PC-3 (cell line): ENCODE measurements around the gene DNASE1L2. TPM values are rescaled to one million over a fixed set of nuclear protein-coding genes. Genes with fewer than 3 reads are reported as not detected.

ENCODE experiments used
- ATAC-seq: fragments of 200-7000 bp; cut with Tn5 transposase; 2 replicates; pipeline ENCODE4 v1.9.1; 2020; ENCODE audit warnings: mild to moderate bottlenecking, moderate library complexity
- BruUV-seq: library from RNA; stranded (reverse); fragments of 400-500 nt; replicated peaks from 2 replicates; lab custom pipeline; 2021; lab: Mats Ljungman, UMichigan
- CTCF ChIA-PET: fragments of 300-600 bp; sonication (Branson Sonifier 250); formaldehyde crosslinking; loops from one replicate; lab custom pipeline; 2022; ENCODE audit warnings: antibody characterized with exemption; lab: Charles Lee
- POLR2A ChIA-PET: fragments of 300-600 bp; sonication (Branson Sonifier 250); formaldehyde crosslinking; loops from one replicate; lab custom pipeline; 2022; ENCODE audit warnings: antibody characterized with exemption; ENCODE audit not compliant: unreplicated experiment; lab: Charles Lee
- DNase-seq: peaks from one replicate; pipeline ENCODE4 v3.0.0-alpha.2; 2015
- H2AFZ ChIP-seq: fragments of 300-600 bp; sonication (generic); 2 replicates; pipeline ENCODE4 v1.6.0; 2016; ENCODE audit warnings: antibody characterized with exemption, low read length
- H3F3A ChIP-seq: fragments of 300-600 bp; sonication (generic); one replicate; pipeline ENCODE4 v1.6.0; 2017; ENCODE audit warnings: antibody characterized with exemption, low read length, control low read depth, mild to moderate bottlenecking; ENCODE audit not compliant: unreplicated experiment
- H3K27ac ChIP-seq: fragments of 300-600 bp; sonication (generic); 2 replicates; pipeline ENCODE4 v1.5.1; 2016; ENCODE audit warnings: mild to moderate bottlenecking, low read length
- H3K27me3 ChIP-seq: fragments of 300-600 bp; sonication (generic); 2 replicates; pipeline ENCODE4 v1.6.1; 2016; ENCODE audit warnings: low read length, mixed read lengths
- H3K36me3 ChIP-seq: fragments of 300-600 bp; sonication (generic); 2 replicates; pipeline ENCODE4 v1.6.1; 2016; ENCODE audit warnings: low read depth, mixed run types, low read length, mixed read lengths
- H3K4me1 ChIP-seq: fragments of 300-600 bp; sonication (generic); 2 replicates; pipeline ENCODE4 v1.5.1; 2016; ENCODE audit warnings: low read length; ENCODE audit not compliant: insufficient read depth
- H3K4me2 ChIP-seq: fragments of 300-600 bp; sonication (generic); 2 replicates; pipeline ENCODE4 v1.6.0; 2016; ENCODE audit warnings: low read length
- H3K4me3 ChIP-seq: fragments of 300-600 bp; sonication (generic); 2 replicates; pipeline ENCODE4 v1.5.1; 2016; ENCODE audit warnings: mild to moderate bottlenecking, low read length, mixed read lengths
- H3K79me2 ChIP-seq: fragments of 300-600 bp; sonication (generic); 2 replicates; pipeline ENCODE4 v1.6.1; 2017; ENCODE audit warnings: low read length, mixed read lengths
- H3K9ac ChIP-seq: fragments of 300-600 bp; sonication (generic); 2 replicates; pipeline ENCODE4 v1.6.0; 2016; ENCODE audit warnings: mild to moderate bottlenecking, low read length
- H3K9me2 ChIP-seq: fragments of 300-600 bp; sonication (generic); replicated peaks from 2 replicates; pipeline ENCODE4 v1.6.1; 2016; ENCODE audit warnings: mixed run types, low read length, mixed read lengths
- H3K9me3 ChIP-seq: fragments of 300-600 bp; sonication (generic); 2 replicates; pipeline ENCODE4 v1.6.1; 2016; ENCODE audit warnings: low read length, mixed read lengths
- H4K20me1 ChIP-seq: fragments of 300-600 bp; sonication (generic); 2 replicates; pipeline ENCODE4 v1.6.1; 2016; ENCODE audit warnings: low read length, mixed read lengths
- CTCF ChIP-seq: fragments of 300-600 bp; sonication (generic); conservative IDR thresholded peaks from 2 replicates; pipeline ENCODE4 v1.5.1; 2017; ENCODE audit warnings: antibody characterized with exemption, low read depth, mild to moderate bottlenecking, low read length
- EZH2 ChIP-seq: fragments of 300-600 bp; sonication (generic); IDR thresholded peaks from one replicate; pipeline ENCODE4 v1.6.1; 2017; ENCODE audit warnings: antibody characterized with exemption, mild to moderate bottlenecking, low read length; ENCODE audit not compliant: unreplicated experiment
- EZH2phosphoT487 ChIP-seq: fragments of 300-600 bp; sonication (generic); IDR thresholded peaks from 2 replicates; pipeline ENCODE4 v1.6.1; 2018; ENCODE audit warnings: mild to moderate bottlenecking, antibody characterized with exemption, low read length, borderline replicate concordance
- intact Hi-C: fragments of 100-400 bp; cut with micrococcal nuclease; formaldehyde crosslinking; loops from 2 replicates; pipeline ENCODE4 v1.9.0; 2023
- total RNA-seq: library from RNA; depleted of rRNA; stranded (reverse); fragments of >200 nt; gene quantifications from 2 replicates; pipeline ENCODE4 v1.2.3, GENCODE V29; 2014

The DNASE1L2 gene
- total RNA-seq, 1 experiment from 2014 or later, result 2.7 TPM

- ChIA-PET POLR2A (no interaction called here), CTCF (no interaction called here)
- TF ChIP-seq EZH2phosphoT487 (no peak), EZH2 (no peak), CTCF (no peak)
- Histone ChIP-seq H3K27ac (no peak overlapping the region), H3K36me3 (no peaks in the 10 kb centered on the region; the same call in 1 of the 2 replicates), H3K4me3 (no peak overlapping the region), H4K20me1 (peaks cover 9% of the 10 kb centered on the region; the same call in 1 of the 2 replicates), H3K79me2 (peaks cover 36% of the 10 kb centered on the region), H3K27me3 (no peaks in the 10 kb centered on the region), H2AFZ (no peak overlapping the region), H3K9me2 (no peaks in the 10 kb centered on the region), H3K4me1 (peaks cover 12% of the 10 kb centered on the region), H3K9me3 (no peaks in the 10 kb centered on the region), H3K4me2 (no peak overlapping the region), H3K9ac (no peak overlapping the region), H3F3A (no peaks in the 10 kb centered on the region)
- intact Hi-C loops, result no loop called here
- no TSS peak for BruUV-seq
- no peak for ATAC-seq
- DNase-seq, result no peak
Measured at GRCh38 chr16:2230376-2230775, 5.9 kb upstream of the DNASE1L2 start.

GRCh38 chr16:2231016-2231931, 5.0 kb upstream of the DNASE1L2 start:
- ATAC-seq, result no peak
- BruUV-seq, result no TSS peak
- intact Hi-C loops, result no loop called here
- no peaks in the 10 kb centered on the region; the same call in 1 of the 2 replicates for H3K36me3 ChIP-seq
- H3K4me1 ChIP-seq, result peaks cover 6% of the 10 kb centered on the region
- no peak overlapping the region for H2AFZ ChIP-seq
- peaks cover 7% of the 10 kb centered on the region; the same call in 1 of the 2 replicates for H4K20me1 ChIP-seq
- H3K9me3 ChIP-seq, result no peaks in the 10 kb centered on the region
- no peak overlapping the region for H3K9ac ChIP-seq
- no peaks in the 10 kb centered on the region for H3F3A ChIP-seq
- CTCF ChIA-PET, result no interaction called here
- no peak overlapping the region for H3K4me2 ChIP-seq
- no peaks in the 10 kb centered on the region for H3K9me2 ChIP-seq
- H3K27me3 ChIP-seq, result no peaks in the 10 kb centered on the region
- DNase-seq, result no peak
- TF ChIP-seq EZH2 (no peak), EZH2phosphoT487 (no peak), CTCF (no peak)
- no peak overlapping the region for H3K4me3 ChIP-seq
- no peak overlapping the region for H3K27ac ChIP-seq
- POLR2A ChIA-PET, result no interaction called here
- peaks cover 27% of the 10 kb centered on the region for H3K79me2 ChIP-seq
